Medulla oblongata (tissue), 1 donor: ENCODE measurements around the gene SLC26A11.

Experiments used
- DNase-seq: peaks from one replicate; pipeline ENCODE4 v3.0.0-alpha.2; 2015; ENCODE audit errors: extremely low spot score

SLC26A11 gene

GRCh38 chr17:80217703-80218362 lies 2.4 kb upstream of the SLC26A11 start:
- no peak for DNase-seq

DNA sequence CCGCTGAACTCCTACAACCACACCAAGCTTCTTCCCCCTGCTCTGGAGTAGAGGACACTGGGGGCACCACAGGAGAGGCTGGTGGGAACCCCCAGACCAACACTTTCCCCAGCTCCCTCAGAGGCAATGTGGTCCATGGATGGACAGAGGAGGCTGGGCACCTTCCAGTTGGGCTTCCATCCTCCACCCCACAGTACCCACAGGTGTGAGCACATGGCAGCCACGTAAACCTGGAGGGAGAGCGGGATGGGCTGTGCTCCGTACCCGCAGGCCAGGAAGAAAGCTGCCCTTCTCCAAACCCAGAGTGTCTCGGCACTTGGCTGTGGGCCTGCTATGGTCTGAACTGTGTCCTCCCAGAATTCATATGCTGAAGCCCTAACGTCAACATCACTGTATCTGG lies 1.8 kb upstream of the SLC26A11 start:
- DNase-seq, result no peak

- DNase-seq, result peak; percentile 72
Observed at GRCh38 chr17:80219013-80219762, 1.0 kb upstream of the SLC26A11 start.

GRCh38 chr17:80219763-80220053 lies 519 bp upstream of the SLC26A11 start:
- no peak for DNase-seq

DNA sequence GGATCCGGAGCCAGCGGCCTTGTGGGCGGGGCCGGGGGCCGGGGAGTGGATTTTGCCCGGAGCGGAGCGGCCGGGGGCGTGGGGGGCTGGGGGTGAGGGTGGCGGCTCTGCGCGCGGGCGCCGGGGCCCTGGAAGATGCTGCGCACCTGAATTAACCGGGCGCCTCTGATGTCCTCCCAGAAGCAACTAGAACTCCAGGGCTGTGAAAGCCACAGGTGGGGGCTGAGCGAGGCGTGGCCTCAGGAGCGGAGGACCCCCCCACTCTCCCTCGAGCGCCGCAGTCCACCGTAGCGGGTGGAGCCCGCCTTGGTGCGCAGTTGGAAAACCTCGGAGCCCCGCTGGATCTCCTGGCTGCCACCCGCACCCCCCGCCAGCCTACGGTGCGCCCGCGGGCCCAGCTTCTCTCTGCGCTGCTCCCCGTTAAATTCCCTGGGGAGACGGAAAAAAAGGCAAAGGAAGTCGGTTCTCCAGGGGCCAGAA lies 549 bp downstream of the SLC26A11 start:
- peak; percentile 20 for DNase-seq

GRCh38 chr17:80221351-80222105 lies 1.3 kb downstream of the SLC26A11 start:
- DNase-seq, result no peak

GRCh38 chr17:80222376-80223141 lies 2.3 kb downstream of the SLC26A11 start:
- DNase-seq, result no peak

DNA sequence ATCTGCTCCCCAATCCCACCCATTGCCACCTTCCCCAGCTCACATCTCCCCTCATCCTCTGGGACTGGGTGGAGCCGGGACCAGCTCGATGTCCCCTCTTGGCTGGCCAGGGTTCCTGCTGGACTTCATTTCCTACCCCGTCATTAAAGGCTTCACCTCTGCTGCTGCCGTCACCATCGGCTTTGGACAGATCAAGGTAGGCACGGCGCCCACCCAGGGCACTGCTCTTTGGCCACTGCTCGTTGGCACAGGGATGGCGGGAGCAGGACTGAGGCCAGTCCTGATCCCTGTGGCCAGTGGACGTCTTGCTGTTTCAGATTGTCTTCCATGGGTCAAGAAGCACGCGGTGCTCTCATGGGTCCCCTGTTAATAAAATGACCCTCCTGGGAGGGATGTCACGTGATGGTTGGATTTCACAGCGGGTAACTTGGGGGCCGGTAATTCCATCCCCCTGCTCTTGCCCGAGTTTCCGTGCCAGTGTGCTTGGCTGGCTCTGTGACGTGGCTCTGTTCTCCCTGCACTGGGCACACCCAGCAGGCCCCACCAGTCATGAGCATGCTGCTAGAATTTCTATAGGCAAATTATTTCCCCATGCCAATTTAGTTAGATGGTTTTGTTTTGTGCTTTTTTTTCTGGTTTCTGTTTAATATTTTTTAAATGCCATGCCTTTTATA lies 3.1 kb downstream of the SLC26A11 start:
- DNase-seq, result no peak

- no peak for DNase-seq
Observed at GRCh38 chr17:80223838-80224497, 3.7 kb downstream of the SLC26A11 start.

DNA sequence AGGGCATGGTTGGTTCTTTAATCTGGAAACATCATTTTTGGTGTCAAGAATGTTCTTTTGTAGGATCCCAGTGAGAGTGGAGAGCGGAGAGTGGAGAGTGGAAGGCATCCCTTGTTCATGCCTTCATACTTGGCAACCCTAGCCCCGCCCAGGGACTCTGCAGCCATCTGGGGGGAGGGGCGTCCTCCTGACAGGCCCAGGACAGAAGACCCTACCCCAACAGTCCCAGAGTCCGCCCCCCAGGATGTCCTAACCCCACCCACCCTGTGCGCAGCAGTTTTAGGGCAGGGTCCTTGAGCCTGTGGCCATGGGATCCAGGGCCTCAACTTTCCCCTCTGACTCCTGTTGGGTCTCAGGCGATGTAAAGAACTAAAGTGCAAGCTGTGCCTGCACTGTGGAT lies 4.5 kb downstream of the SLC26A11 start:
- no peak for DNase-seq

- DNase-seq, result no peak
Observed at GRCh38 chr17:80225230-80225629, 5.0 kb downstream of the SLC26A11 start.

GRCh38 chr17:80227156-80227555 lies 6.9 kb downstream of the SLC26A11 start:
- no peak for DNase-seq

- no peak for DNase-seq
Observed at GRCh38 chr17:80227666-80228065, 7.4 kb downstream of the SLC26A11 start.

- DNase-seq, result no peak
Observed at GRCh38 chr17:80228477-80228876, 8.2 kb downstream of the SLC26A11 start.

GRCh38 chr17:80229011-80229410 lies 8.8 kb downstream of the SLC26A11 start:
- no peak for DNase-seq

GRCh38 chr17:80232438-80232837 lies 12.2 kb downstream of the SLC26A11 start:
- no peak for DNase-seq

DNA sequence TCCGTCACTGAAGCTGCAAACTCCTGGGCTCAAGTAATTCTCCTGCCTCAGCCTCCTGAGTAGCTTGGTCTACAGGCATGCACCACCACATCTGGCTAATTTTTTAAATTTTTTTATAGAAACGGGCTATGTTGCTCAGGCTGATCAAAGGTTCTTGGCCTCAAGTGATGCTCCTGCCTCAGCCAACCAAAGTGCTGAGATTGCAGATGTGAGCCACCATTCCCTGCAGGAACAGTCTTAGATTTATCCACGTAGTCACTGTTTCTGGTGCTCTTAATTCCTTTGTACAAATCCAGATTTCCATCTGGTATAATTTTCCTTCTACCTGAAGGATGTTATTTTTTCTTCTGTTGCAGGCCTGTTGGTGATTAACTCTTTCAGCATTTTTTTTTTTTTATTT lies 13.0 kb downstream of the SLC26A11 start:
- DNase-seq, result no peak

- DNase-seq, result no peak
Observed at GRCh38 chr17:80236911-80237310, 16.7 kb downstream of the SLC26A11 start.

DNA sequence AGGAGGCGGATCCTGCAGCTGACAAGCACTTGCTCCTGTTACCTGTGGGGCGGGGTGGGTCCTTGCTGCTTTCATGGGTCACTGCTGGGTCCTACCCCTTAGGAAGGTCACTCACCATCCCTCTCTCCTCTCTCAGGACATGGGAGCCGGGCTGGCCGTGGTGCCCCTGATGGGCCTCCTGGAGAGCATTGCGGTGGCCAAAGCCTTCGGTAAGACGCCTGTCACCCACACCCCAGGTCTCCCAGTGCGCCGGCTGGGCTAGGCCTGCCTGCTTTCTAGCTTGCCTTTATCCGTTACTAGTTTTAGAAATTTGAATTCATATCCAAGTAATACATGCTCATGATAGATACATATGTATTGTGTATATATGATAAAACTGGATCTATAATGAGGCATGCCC lies 17.2 kb downstream of the SLC26A11 start:
- no peak for DNase-seq

DNA sequence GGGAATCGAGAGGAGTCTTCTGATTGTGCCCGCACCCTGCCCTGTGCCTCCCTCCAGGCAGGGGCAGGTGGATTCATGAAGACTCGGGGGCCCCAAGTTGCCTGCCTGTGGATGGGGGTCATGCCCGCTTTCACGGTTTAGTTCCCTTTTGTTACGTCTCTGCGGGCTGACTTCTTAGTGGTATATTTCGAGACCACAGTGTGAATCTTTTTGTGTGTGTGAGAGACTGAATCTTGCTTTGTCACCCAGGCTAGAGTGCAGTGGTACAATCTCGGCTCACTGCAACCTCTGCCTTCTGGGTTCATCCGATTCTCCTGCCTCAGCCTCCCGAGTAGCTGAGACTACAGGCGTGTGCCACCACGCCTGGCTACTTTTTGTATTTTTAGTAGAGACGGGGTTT lies 22.3 kb downstream of the SLC26A11 start:
- DNase-seq, result no peak
